Sigmoid colon (tissue), 7 donors: ENCODE measurements around the gene DMRTB1. TPM values are rescaled to one million over a fixed set of nuclear protein-coding genes. Genes with fewer than 3 reads are reported as not detected.

Experiments
- DNase-seq: peaks from one replicate; pipeline ENCODE4 v3.0.0-alpha.2; 2019
- H3K27ac ChIP-seq, 4 donors: fragments of 200-600 bp; sonication (generic); one replicate each; pipeline ENCODE4 v1.5.1; 2016 to 2019; ENCODE audit warnings: mild to moderate bottlenecking in 1 of 4
- H3K27me3 ChIP-seq, 3 donors: fragments of 200-600 bp; sonication (generic); one replicate each; pipeline ENCODE4 v1.5.1; 2019; ENCODE audit warnings: mild to moderate bottlenecking in 1 of 3
- H3K36me3 ChIP-seq, 4 donors: fragments of 200-600 bp; sonication (generic); one replicate each; pipeline ENCODE4 v1.5.1; 2016 to 2019
- H3K4me1 ChIP-seq, 4 donors: fragments of 200-600 bp; sonication (generic); one replicate each; pipeline ENCODE4 v1.5.1; 2017 to 2019
- H3K4me3 ChIP-seq, 4 donors: fragments of 200-600 bp; sonication (generic); one replicate each; pipeline ENCODE4 v1.5.1; 2017 to 2019; ENCODE audit warnings: mild to moderate bottlenecking in 2 of 4, moderate library complexity in 1 of 4
- H3K9me3 ChIP-seq, 4 donors: fragments of 200-600 bp in 3 of 4; sonication (generic) in 3 of 4; one replicate each; pipeline versions ENCODE4 v1.5.1 to v1.6.1; 2013 to 2019
- CTCF ChIP-seq, 4 experiments: fragments of 450-650 bp in 3 of 4; fragments of 200-600 bp in 1 of 4; IDR thresholded peaks; one replicate each; pipeline ENCODE4 v1.5.1; 2016 to 2019; ENCODE audit warnings: antibody characterized with exemption in 4 of 4, mild to moderate bottlenecking in 3 of 4, moderate library complexity in 2 of 4
- EP300 ChIP-seq, 4 donors: sonication (generic); formaldehyde crosslinking; IDR thresholded peaks; one replicate each; pipeline ENCODE4 v1.6.1; 2017; ENCODE audit warnings: antibody characterized with exemption in 4 of 4
- POLR2A ChIP-seq, 2 donors: fragments of 450-650 bp; IDR thresholded peaks; one replicate each; pipeline ENCODE4 v1.6.1; 2016; ENCODE audit warnings: antibody characterized with exemption in 2 of 2, mild to moderate bottlenecking in 2 of 2, moderate library complexity in 2 of 2
- POLR2AphosphoS5 ChIP-seq, 4 donors: sonication (generic); formaldehyde crosslinking; IDR thresholded peaks; one replicate each; pipeline ENCODE4 v1.6.1; 2017; ENCODE audit warnings: antibody characterized with exemption in 4 of 4
- WGBS, 2 donors: extraction: QIAGEN DNeasy Blood & Tissue Kit; methylation state at CpG; one replicate each; pipeline ENCODE4 v1.1.7; 2013; 5-methylcytosine and 5-hydroxymethylcytosine counted together
- intact Hi-C: fragments of 100-400 bp; cut with DNase I; formaldehyde crosslinking; loops from one replicate; pipeline ENCODE4 v1.15.1; 2023
- polyA plus RNA-seq, 3 donors: library from polyadenylated mRNA; stranded (reverse); fragments of 200-250 nt; gene quantifications; one replicate each; pipeline ENCODE4 v1.2.3, GENCODE V29; 2013
- total RNA-seq, 4 donors: library from RNA; depleted of rRNA; stranded (reverse); fragments of >200 nt; gene quantifications; one replicate each; pipeline ENCODE4 v1.1.0, GENCODE V29; 2016
- donor health status: healthy with polysubstance abuse.
- donor health status: Bipolar disorder and iron deficiency.
- donor health status: healthy.

DMRTB1 gene
- total RNA-seq (not detected), polyA plus RNA-seq (not detected)

- H3K4me1 ChIP-seq: no peaks in the 10 kb centered on the region
- H3K9me3 ChIP-seq: no peaks in the 10 kb centered on the region
- WGBS, 2 donors: 94 to 95% methylated on average over 82 of the region's 82 CpGs
- no peaks in the 10 kb centered on the region for H3K27me3 ChIP-seq
- no peaks in the 10 kb centered on the region for H3K36me3 ChIP-seq
- intact Hi-C loops: no loop called here
- TF ChIP-seq EP300 (IDR thresholded peaks at IDR 0.05): no peak
- TF ChIP-seq CTCF (IDR thresholded peaks at IDR 0.05): no peak
- no peak for TF ChIP-seq POLR2A (IDR thresholded peaks at IDR 0.05)
- TF ChIP-seq POLR2AphosphoS5 (IDR thresholded peaks at IDR 0.05): no peak
- no peak for DNase-seq
- H3K27ac ChIP-seq: no peak within 1 kb of the TSS
- no peak within 1 kb of the TSS for H3K4me3 ChIP-seq
Measured at GRCh38 chr1:53459321-53460175, at the start of gene DMRTB1. DMRTB1 (plus strand) TSS chr1:53459399; CDS start chr1:53459454, 55 bp downstream.

- Histone ChIP-seq H3K27me3 (peaks cover 0 to 14% (median 5%) of the 10 kb centered on the region in 3 donors), H3K36me3 (no peaks in the 10 kb centered on the region), H3K4me3 (no peak overlapping the region), H3K9me3 (no peaks in the 10 kb centered on the region), H3K27ac (no peak overlapping the region), H3K4me1 (no peaks in the 10 kb centered on the region)
- DNase-seq: peak; percentile 18
- TF ChIP-seq CTCF (IDR thresholded peaks at IDR 0.05) (no peak), POLR2A (IDR thresholded peaks at IDR 0.05) (no peak), POLR2AphosphoS5 (IDR thresholded peaks at IDR 0.05) (no peak), EP300 (IDR thresholded peaks at IDR 0.05) (no peak)
- intact Hi-C loops: no loop called here
- 79 to 82% methylated on average over 6 of the region's 6 CpGs for WGBS, 2 donors
Measured at GRCh38 chr1:53409695-53410094, 49.5 kb upstream of the DMRTB1 start.

GRCh38 chr1:53410100-53410541, 49.1 kb upstream of the DMRTB1 start:
- H3K27me3 ChIP-seq: peaks cover 0 to 14% (median 5%) of the 10 kb centered on the region in 3 donors
- H3K27ac ChIP-seq: no peak overlapping the region
- H3K9me3 ChIP-seq: no peaks in the 10 kb centered on the region
- intact Hi-C loops: no loop called here
- H3K36me3 ChIP-seq: no peaks in the 10 kb centered on the region
- H3K4me1 ChIP-seq: no peaks in the 10 kb centered on the region
- peak; percentile 39 for DNase-seq
- WGBS, 2 donors: 55 to 69% methylated on average over 12 of the region's 12 CpGs
- no peak overlapping the region for H3K4me3 ChIP-seq
- no peak for TF ChIP-seq EP300 (IDR thresholded peaks at IDR 0.05)
- TF ChIP-seq POLR2AphosphoS5 (IDR thresholded peaks at IDR 0.05): no peak
- no peak for TF ChIP-seq CTCF (IDR thresholded peaks at IDR 0.05)
- no peak for TF ChIP-seq POLR2A (IDR thresholded peaks at IDR 0.05)

- no peak overlapping the region for H3K4me3 ChIP-seq
- H3K27me3 ChIP-seq: peaks cover 0 to 14% (median 5%) of the 10 kb centered on the region in 3 donors
- H3K9me3 ChIP-seq: no peaks in the 10 kb centered on the region
- peak; percentile 19 for DNase-seq
- TF ChIP-seq POLR2AphosphoS5 (IDR thresholded peaks at IDR 0.05) (no peak), EP300 (IDR thresholded peaks at IDR 0.05) (no peak), POLR2A (IDR thresholded peaks at IDR 0.05) (no peak), CTCF (IDR thresholded peaks at IDR 0.05) (no peak)
- 92 to 93% methylated on average over 8 of the region's 8 CpGs for WGBS, 2 donors
- intact Hi-C loops: no loop called here
- no peaks in the 10 kb centered on the region for H3K36me3 ChIP-seq
- no peaks in the 10 kb centered on the region for H3K4me1 ChIP-seq
- no peak overlapping the region for H3K27ac ChIP-seq
Measured at GRCh38 chr1:53410701-53411100, 48.5 kb upstream of the DMRTB1 start.
